Endothelial cell of umbilical vein (primary cell): ENCODE results near the gene ITPKC. TPM values are rescaled to one million over a fixed set of nuclear protein-coding genes. Genes with fewer than 3 reads are reported as not detected.
A peak's percentile ranks its signal among the peaks of the same experiment; 100 is the strongest.

Experiments used
- BruUV-seq: library from RNA; stranded (reverse); fragments of 400-500 nt; replicated peaks from 2 replicates; lab custom pipeline; 2021; lab: Mats Ljungman, UMichigan
- CTCF ChIA-PET: fragments of 300-600, 350-600 bp; sonication (Branson Sonifier 250); formaldehyde crosslinking; loops from one replicate; lab custom pipeline; 2021; ENCODE audit warnings: antibody characterized with exemption, inconsistent platforms; lab: Charles Lee
- POLR2A ChIA-PET: fragments of 300-600, 350-600 bp; sonication (Branson Sonifier 250); formaldehyde crosslinking; loops from one replicate; lab custom pipeline; 2021; ENCODE audit warnings: antibody characterized with exemption, inconsistent platforms; lab: Charles Lee
- DNase-seq: peaks from one replicate; pipeline ENCODE4 v3.0.0-alpha.2; 2011; ENCODE audit warnings: low read depth, low spot score
- FAIRE-seq: peaks from 2 replicates; lab custom pipeline; 2011; peaks lifted over from hg19 to GRCh38; lab: Jason Lieb, UNC
- H2AFZ ChIP-seq: 2 replicates; pipeline ENCODE4 v1.6.0; 2012; ENCODE audit warnings: low read depth, low read length, control low read depth, inconsistent platforms
- H3K27ac ChIP-seq: 2 replicates; pipeline ENCODE4 v1.5.1; 2011; ENCODE audit warnings: low read depth, mild to moderate bottlenecking, control low read depth, low read length, moderate library complexity; ENCODE audit not compliant: insufficient read depth
- H3K27me3 ChIP-seq, 2 experiments: 2 replicates each; pipeline versions ENCODE4 v1.6.0 to v1.6.1; 2011; ENCODE audit warnings: low read length in 2 of 2, mixed read lengths in 1 of 2; ENCODE audit not compliant: control insufficient read depth in 2 of 2, insufficient read depth in 2 of 2
- H3K36me3 ChIP-seq, 2 experiments: 2 replicates in 1 of 2; 3 replicates in 1 of 2; pipeline ENCODE4 v1.5.1; 2011; ENCODE audit warnings: low read length in 2 of 2, mild to moderate bottlenecking in 1 of 2, moderate library complexity in 1 of 2; ENCODE audit not compliant: control insufficient read depth in 2 of 2, insufficient read depth in 2 of 2; ENCODE audit errors: extremely low read depth in 1 of 2
- H3K4me1 ChIP-seq: 3 replicates; pipeline ENCODE4 v1.5.1; 2011; ENCODE audit warnings: mild to moderate bottlenecking, low read length; ENCODE audit not compliant: control insufficient read depth, insufficient read depth; ENCODE audit errors: extremely low read depth
- H3K4me2 ChIP-seq: 2 replicates; pipeline ENCODE4 v1.6.1; 2011; ENCODE audit warnings: low read length, control low read depth, mixed read lengths; ENCODE audit not compliant: insufficient read depth
- H3K4me3 ChIP-seq, 3 experiments: fragments of 200-600 bp in 1 of 3; sonication (generic), shearing (Covaris generic) in 1 of 3; replicated peaks in 1 of 3; 2 replicates each; pipeline ENCODE4 v1.5.1; 2011 to 2016; ENCODE audit warnings: control low read depth in 3 of 3, low read length in 3 of 3, mild to moderate bottlenecking in 2 of 3, inconsistent platforms in 1 of 3, low read depth in 1 of 3, moderate library complexity in 1 of 3; ENCODE audit not compliant: insufficient read depth in 1 of 3
- H3K79me2 ChIP-seq: 2 replicates; pipeline ENCODE4 v1.6.0; 2012; ENCODE audit warnings: low read length, inconsistent platforms; ENCODE audit not compliant: control insufficient read depth, insufficient read depth
- H3K9ac ChIP-seq: replicated peaks from 2 replicates; pipeline ENCODE3; 2011; ENCODE audit warnings: low read length, control low read depth; ENCODE audit not compliant: insufficient read depth; ENCODE audit errors: extremely low read depth
- H3K9me1 ChIP-seq: replicated peaks from 3 replicates; pipeline ENCODE4 v1.6.0; 2011; ENCODE audit warnings: mild to moderate bottlenecking, low read length; ENCODE audit not compliant: control insufficient read depth, insufficient read depth; ENCODE audit errors: extremely low read depth
- H3K9me3 ChIP-seq: replicated peaks from 2 replicates; pipeline ENCODE4 v1.5.1; 2012; ENCODE audit warnings: low read length, inconsistent platforms; ENCODE audit not compliant: control insufficient read depth, insufficient read depth
- H4K20me1 ChIP-seq: replicated peaks from 2 replicates; pipeline ENCODE3; 2011; ENCODE audit warnings: mild to moderate bottlenecking, low read length; ENCODE audit not compliant: control insufficient read depth, insufficient read depth; ENCODE audit errors: extremely low read depth
- EZH2 ChIP-seq: IDR thresholded peaks from 2 replicates; pipeline ENCODE4 v1.6.1; 2012; ENCODE audit warnings: borderline replicate concordance, low read depth, mild to moderate bottlenecking, moderate library complexity, low read length, inconsistent platforms; ENCODE audit not compliant: severe bottlenecking
- FOS ChIP-seq: IDR thresholded peaks from 2 replicates; pipeline ENCODE4 v1.6.1; 2011; ENCODE audit warnings: mild to moderate bottlenecking, low read length, moderate library complexity, borderline replicate concordance; ENCODE audit not compliant: insufficient read depth
- GATA2 ChIP-seq: IDR thresholded peaks from 2 replicates; pipeline ENCODE4 v1.7.0; 2011; ENCODE audit warnings: low read depth, mild to moderate bottlenecking, moderate library complexity, mixed read lengths, low read length; ENCODE audit not compliant: insufficient read length, insufficient read depth
- JUN ChIP-seq: IDR thresholded peaks from 2 replicates; pipeline ENCODE4 v1.6.1; 2011; ENCODE audit warnings: borderline replicate concordance, low read depth; ENCODE audit not compliant: insufficient read length, insufficient read depth
- MYC ChIP-seq: IDR thresholded peaks from one replicate; pipeline ENCODE4 v1.6.1; 2011; ENCODE audit warnings: mild to moderate bottlenecking, low read depth, low read length
- POLR2A ChIP-seq: IDR thresholded peaks from 2 replicates; pipeline ENCODE4 v1.6.1; 2012; ENCODE audit warnings: low read depth, mild to moderate bottlenecking, control low read depth, low read length
- POLR2AphosphoS5 ChIP-seq: IDR thresholded peaks from 2 replicates; pipeline ENCODE4 v1.6.1; 2012; ENCODE audit warnings: low read depth, mild to moderate bottlenecking, control low read depth, low read length, moderate library complexity; ENCODE audit not compliant: insufficient read depth
- dilution Hi-C: fragments of 300-500 bp; cut with MboI; formaldehyde crosslinking; loops from one replicate; pipeline ENCODE4 v1.15.0; 2019; ENCODE audit warnings: low sequenced_read_pairs; ENCODE audit not compliant: extremely low pct_ligation_motif_present
- intact Hi-C: fragments of 100-400 bp; cut with micrococcal nuclease; formaldehyde crosslinking; loops from one replicate; pipeline ENCODE4 v1.10.0; 2022
- polyA plus RNA-seq, 4 experiments: library from polyadenylated mRNA; depleted of rRNA in 3 of 4; stranded (reverse) in 3 of 4; unstranded in 1 of 4; fragments of >200 nt; gene quantifications; 2 replicates each; pipeline versions ENCODE4 v1.2.1 to v1.2.3, GENCODE V29; 2011 to 2012; ENCODE audit warnings: missing spikeins in 1 of 4
- total RNA-seq: library from RNA; stranded (reverse); gene quantifications from 2 replicates; pipeline ENCODE4 v1.2.3, GENCODE V29; 2021
- TF ChIP-seq, protein P1 (sequence below), 2 donors: IDR thresholded peaks; 1 replicate in 1 of 2; 2 replicates in 1 of 2; pipeline ENCODE4 v1.5.1; 2011; ENCODE audit warnings: low read length in 2 of 2, mild to moderate bottlenecking in 2 of 2, moderate library complexity in 2 of 2, control low read depth in 1 of 2, inconsistent platforms in 1 of 2, low read depth in 1 of 2; ENCODE audit not compliant: insufficient read depth in 1 of 2; ENCODE audit errors: extremely low read depth in 1 of 2
- TF ChIP-seq, protein P2 (sequence below): IDR thresholded peaks from 2 replicates; pipeline ENCODE4 v1.6.1; 2011; ENCODE audit not compliant: insufficient read depth, insufficient read length

Gene ITPKC
- total and polyA plus RNA-seq, 2 donors (not counting 3 experiments of a cell fraction or from before 2014, with no cell fraction given): 7.3 to 16.1 TPM

- Histone ChIP-seq H4K20me1 (no peaks in the 10 kb centered on the region), H3K4me1 (peaks cover 17% of the 10 kb centered on the region), H3K36me3 (no peaks in the 10 kb centered on the region), H2AFZ (peak within 1 kb of the TSS; percentile 75), H3K9me3 (no peaks in the 10 kb centered on the region), H3K9ac (peak within 1 kb of the TSS; percentile 81), H3K9me1 (no peaks in the 10 kb centered on the region), H3K4me3 (peak within 1 kb of the TSS; percentile 56 to 76 (median 71)), H3K27me3 (no peaks in the 10 kb centered on the region), H3K27ac (peak within 1 kb of the TSS; percentile 80), H3K79me2 (no peaks in the 10 kb centered on the region), H3K4me2 (peak within 1 kb of the TSS; percentile 94)
- TF ChIP-seq POLR2A (no peak), POLR2AphosphoS5 (peak; percentile 39), MYC (no peak), EZH2 (no peak), GATA2 (no peak), JUN (no peak), FOS (peak; percentile 5)
- TF ChIP-seq, protein P1, sequence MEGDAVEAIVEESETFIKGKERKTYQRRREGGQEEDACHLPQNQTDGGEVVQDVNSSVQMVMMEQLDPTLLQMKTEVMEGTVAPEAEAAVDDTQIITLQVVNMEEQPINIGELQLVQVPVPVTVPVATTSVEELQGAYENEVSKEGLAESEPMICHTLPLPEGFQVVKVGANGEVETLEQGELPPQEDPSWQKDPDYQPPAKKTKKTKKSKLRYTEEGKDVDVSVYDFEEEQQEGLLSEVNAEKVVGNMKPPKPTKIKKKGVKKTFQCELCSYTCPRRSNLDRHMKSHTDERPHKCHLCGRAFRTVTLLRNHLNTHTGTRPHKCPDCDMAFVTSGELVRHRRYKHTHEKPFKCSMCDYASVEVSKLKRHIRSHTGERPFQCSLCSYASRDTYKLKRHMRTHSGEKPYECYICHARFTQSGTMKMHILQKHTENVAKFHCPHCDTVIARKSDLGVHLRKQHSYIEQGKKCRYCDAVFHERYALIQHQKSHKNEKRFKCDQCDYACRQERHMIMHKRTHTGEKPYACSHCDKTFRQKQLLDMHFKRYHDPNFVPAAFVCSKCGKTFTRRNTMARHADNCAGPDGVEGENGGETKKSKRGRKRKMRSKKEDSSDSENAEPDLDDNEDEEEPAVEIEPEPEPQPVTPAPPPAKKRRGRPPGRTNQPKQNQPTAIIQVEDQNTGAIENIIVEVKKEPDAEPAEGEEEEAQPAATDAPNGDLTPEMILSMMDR (IDR thresholded peaks at IDR 0.05; ENCODE audit: extremely low read depth in 1 of 2, insufficient read depth in 1 of 2, low read depth in 1 of 2, low read length in 2 of 2): no peak
- TF ChIP-seq, protein P2, sequence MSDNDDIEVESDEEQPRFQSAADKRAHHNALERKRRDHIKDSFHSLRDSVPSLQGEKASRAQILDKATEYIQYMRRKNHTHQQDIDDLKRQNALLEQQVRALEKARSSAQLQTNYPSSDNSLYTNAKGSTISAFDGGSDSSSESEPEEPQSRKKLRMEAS: no peak
- dilution Hi-C loops (no loop called here), intact Hi-C loops (loop anchor here (1.0 to 2.0 kb wide), 5 partner anchors 17 to 61 kb away; partner anchors contain the start of genes ITPKC and SNRPA)
- CTCF ChIA-PET: interaction anchor here (0.6 to 3.5 kb wide), 12 partner anchors 20 to 143 kb away, joined by 3 to 39 read pairs (median 6); partner anchors contain the start of genes ACTMAP, COQ8B, EGLN2 and ITPKC
- DNase-seq: peak; percentile 100
- peak; percentile 99 for FAIRE-seq
- POLR2A ChIA-PET: interaction anchor here (0.5 to 2.8 kb wide), 15 partner anchors 10 to 473 kb away, joined by 3 to 23 read pairs (median 5); partner anchors contain the start of genes ACTMAP, COQ8B, EGLN2 and ITPKC
- BruUV-seq: no TSS peak
These were observed 61.2 kb downstream of the ITPKC start, which contains the start of gene RAB4B for GRCh38 chr19:40777937-40778705. Gene RAB4B, plus strand, starts transcription at chr19:40778247. Its CDS starts 129 bp downstream, at chr19:40778376.
